ENCODE measurements around the gene EXTL2. TPM values are rescaled to one million over a fixed set of nuclear protein-coding genes. Genes with fewer than 3 reads are reported as not detected.
A peak's percentile ranks its signal among the peaks of the same experiment; 100 is the strongest.
"Not testable (repeated sequence)": the region's sequence is repeated elsewhere in the genome, so short reads cannot be mapped to it uniquely, and the experiment has no call there.

The EXTL2 gene
- total and polyA plus RNA-seq, 5 donors: 7.6 to 12.0 (median 9.6) TPM

DNA sequence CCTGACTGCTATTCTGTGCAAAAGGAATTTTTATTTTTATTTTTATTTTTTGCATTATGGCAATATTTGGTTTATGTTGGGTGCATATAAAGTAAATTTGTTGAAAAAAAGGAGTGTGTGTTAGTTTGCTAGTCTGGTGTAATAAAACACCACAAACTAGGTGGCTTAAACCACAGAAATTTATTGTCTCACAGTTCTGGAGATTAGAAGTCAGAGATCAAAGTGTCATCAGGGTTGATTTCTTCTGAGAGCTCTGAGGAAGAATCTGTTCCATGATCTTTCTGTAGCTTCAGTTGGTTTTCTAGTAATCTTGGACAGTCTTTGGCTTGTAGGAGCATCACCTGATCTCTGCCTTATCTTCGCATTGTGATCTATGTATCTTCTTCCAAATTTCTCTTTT is 7.7 kb upstream of the EXTL2 start:
- H3K4me1 ChIP-seq (ENCODE audit: control insufficient read depth, insufficient read depth, low read length): peaks cover 1% of the 10 kb centered on the region
- no peaks in the 10 kb centered on the region for H3K27me3 ChIP-seq (ENCODE audit: control insufficient read depth, insufficient read depth)
- WGBS: 98% methylated on average over 1 of the region's 1 CpG
- intact Hi-C loops (cut with DNase I): no loop called here
- ATAC-seq: no peak
- no peak overlapping the region for H3K4me3 ChIP-seq (ENCODE audit: low read length)
- DNase-seq: no peak
- H3K9me3 ChIP-seq (ENCODE audit: control insufficient read depth, low read length): no peaks in the 10 kb centered on the region
- no peak overlapping the region for H3K27ac ChIP-seq (ENCODE audit: low read length)

DNA sequence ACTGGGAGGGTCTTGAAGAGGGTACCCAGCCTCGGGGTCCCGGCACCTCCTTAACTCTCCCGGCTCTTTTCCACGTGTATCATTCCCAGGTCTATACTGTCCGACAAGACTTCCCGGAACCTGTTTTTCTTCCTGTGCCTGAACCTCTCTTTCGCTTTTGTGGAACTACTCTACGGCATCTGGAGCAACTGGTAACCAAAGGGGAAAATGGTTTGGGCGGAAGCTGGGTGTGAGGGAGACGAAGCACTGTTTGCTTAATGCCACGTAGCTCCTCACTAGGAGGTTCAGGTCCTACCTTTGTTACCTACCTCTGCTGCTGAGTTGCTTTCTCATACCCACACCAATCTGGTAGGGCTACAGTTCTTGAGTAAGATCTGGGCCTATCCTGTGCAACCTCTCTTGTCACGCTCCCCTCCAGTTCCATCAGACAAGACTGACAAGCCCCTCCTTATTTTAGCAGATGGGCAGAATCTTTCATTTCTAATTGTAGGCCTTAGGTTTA is 1.9 kb upstream of the EXTL2 start:
- 1% methylated on average over 12 of the region's 12 CpGs for WGBS
- no peak for DNase-seq
- Histone ChIP-seq H3K27me3 (ENCODE audit: control insufficient read depth, insufficient read depth) (no peaks in the 10 kb centered on the region), H3K4me1 (ENCODE audit: control insufficient read depth, insufficient read depth, low read length) (no peaks in the 10 kb centered on the region), H3K27ac (ENCODE audit: low read length) (peak overlapping the region; percentile 85), H3K4me3 (ENCODE audit: low read length) (peak overlapping the region; percentile 91), H3K9me3 (ENCODE audit: control insufficient read depth, low read length) (no peaks in the 10 kb centered on the region)
- intact Hi-C loops (cut with DNase I): no loop called here
- ATAC-seq: peak; percentile 1 to 14

DNA sequence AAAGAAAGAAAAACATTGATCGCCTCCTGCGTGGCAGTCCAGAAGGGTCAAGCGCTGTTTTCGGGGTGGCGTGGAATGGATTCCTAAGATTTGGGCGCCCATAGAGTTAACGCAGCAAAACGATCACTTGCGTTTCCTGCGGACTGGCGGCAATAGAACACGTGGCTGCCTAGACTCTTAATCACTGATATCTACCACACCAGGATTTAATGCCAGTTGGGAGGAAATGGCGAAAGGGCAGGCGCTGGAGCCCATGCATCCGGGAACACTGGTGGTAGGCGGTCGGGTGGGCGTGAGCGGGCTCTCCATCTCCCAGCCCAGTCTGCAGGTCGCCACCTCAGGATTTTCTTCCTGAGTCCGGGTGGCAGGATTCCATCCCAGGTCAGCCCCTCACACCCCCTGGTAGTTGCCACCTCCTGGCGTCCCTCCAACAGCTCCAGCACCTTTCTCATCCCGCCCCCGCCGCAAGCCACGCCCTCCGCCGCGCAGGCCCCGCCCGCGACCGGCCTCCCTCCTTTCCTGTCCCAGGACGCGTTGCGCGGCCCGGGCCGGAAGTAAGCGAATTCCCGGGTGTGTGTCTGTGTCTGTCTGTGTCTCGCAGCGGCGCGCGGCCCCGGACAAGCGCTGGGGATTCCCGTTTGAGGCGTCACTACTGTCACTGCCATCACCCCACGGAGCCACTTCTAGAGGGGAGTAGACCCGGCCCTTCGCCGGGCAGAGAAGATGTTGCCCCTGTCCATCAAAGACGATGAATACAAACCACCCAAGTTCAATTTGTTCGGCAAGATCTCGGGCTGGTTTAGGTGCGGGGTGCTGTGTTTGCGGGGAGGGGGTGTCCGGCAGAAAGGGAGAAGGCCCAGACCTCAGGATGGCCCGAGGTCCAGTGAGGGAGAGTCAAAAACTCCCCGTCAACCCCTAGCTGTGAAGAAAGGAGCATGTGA is 1.2 kb upstream of the EXTL2 start, which contains the start of gene SLC30A7:
SLC30A7 (plus strand) TSS at position 551 of the 941 bp plus-strand sequence; CDS start at position 724, 173 bp downstream.
- no peaks in the 10 kb centered on the region for H3K27me3 ChIP-seq (ENCODE audit: control insufficient read depth, insufficient read depth)
- H3K9me3 ChIP-seq (ENCODE audit: control insufficient read depth, low read length): no peaks in the 10 kb centered on the region
- peak within 1 kb of the TSS; percentile 99 for H3K27ac ChIP-seq (ENCODE audit: low read length)
- DNase-seq (peak; percentile 95 to 99 (median 99)), ATAC-seq (peak; percentile 97 to 98)
- under 1% methylated on average over 62 of the region's 62 CpGs for WGBS
- no peaks in the 10 kb centered on the region for H3K4me1 ChIP-seq (ENCODE audit: control insufficient read depth, insufficient read depth, low read length)
- intact Hi-C loops (cut with DNase I): no loop called here
- peak within 1 kb of the TSS; percentile 91 for H3K4me3 ChIP-seq (ENCODE audit: low read length)

DNA sequence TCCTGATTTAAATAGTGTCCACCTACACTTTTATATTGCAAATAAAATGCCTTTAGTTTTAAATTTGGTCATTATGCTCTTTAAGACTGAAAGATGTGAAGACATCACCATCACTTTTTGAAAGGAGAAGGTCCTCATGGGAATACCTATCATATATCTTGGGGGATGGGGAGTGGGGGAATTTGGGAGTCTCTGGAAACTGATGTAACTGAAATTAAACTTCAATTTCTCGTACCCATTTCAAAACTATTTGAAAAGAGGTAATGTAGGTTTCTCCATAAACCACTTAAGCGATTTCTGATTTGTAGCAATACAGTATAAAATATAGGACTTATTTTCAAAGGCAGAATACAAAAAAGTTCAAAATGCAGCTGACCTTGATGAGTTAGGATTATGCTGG is 924 bp downstream of the EXTL2 start:
- 35% methylated on average over 2 of the region's 2 CpGs for WGBS
- no peak for ATAC-seq
- intact Hi-C loops (cut with DNase I): no loop called here
- Histone ChIP-seq H3K4me3 (ENCODE audit: low read length) (peak overlapping the region; percentile 91), H3K4me1 (ENCODE audit: control insufficient read depth, insufficient read depth, low read length) (no peaks in the 10 kb centered on the region), H3K9me3 (ENCODE audit: control insufficient read depth, low read length) (no peaks in the 10 kb centered on the region), H3K27me3 (ENCODE audit: control insufficient read depth, insufficient read depth) (no peaks in the 10 kb centered on the region), H3K27ac (ENCODE audit: low read length) (no peak overlapping the region)
- DNase-seq: no peak

DNA sequence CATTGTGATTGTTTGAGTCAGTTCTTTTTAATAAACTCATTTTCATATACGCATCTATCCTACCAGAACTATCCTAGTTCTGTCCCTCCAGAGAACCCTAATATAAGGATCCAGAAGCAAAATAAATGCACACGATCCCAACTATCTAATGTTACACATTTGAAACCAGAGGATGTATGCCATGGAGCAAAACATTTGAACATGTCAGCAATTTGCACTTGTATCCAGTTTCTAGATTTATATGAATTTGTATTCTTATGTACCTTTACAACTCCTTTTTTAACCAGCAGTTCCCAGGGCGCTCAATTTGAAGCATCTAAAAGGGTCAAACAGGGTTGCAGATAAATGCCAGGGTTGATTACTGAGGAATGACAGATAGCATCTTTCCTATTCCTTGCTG is 2.1 kb downstream of the EXTL2 start:
- 94% methylated on average over 3 of the region's 3 CpGs for WGBS
- H3K4me3 ChIP-seq (ENCODE audit: low read length): no peak overlapping the region
- no peaks in the 10 kb centered on the region for H3K27me3 ChIP-seq (ENCODE audit: control insufficient read depth, insufficient read depth)
- H3K27ac ChIP-seq (ENCODE audit: low read length): no peak overlapping the region
- H3K4me1 ChIP-seq (ENCODE audit: control insufficient read depth, insufficient read depth, low read length): no peaks in the 10 kb centered on the region
- DNase-seq (no peak), ATAC-seq (no peak)
- H3K9me3 ChIP-seq (ENCODE audit: control insufficient read depth, low read length): no peaks in the 10 kb centered on the region
- intact Hi-C loops (cut with DNase I): no loop called here

DNA sequence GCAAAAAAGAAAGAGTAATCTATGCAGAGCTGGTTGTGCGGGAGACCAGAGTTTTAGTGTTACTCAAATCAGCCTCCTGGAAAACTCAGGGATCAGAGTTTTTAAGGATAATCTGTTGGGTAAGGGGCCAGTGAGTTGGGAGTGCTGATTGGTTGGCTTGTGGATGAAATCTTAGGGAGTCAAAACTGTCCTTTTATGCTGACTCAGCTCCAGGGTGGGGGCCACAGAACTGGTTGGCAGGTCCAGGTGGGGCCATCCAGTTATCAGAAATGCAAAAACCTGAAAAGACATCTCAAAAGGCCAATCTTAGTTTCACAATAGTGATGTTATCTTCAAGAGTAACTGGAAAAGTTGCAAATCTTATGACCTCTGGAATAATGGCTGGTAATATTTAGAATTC is 3.3 kb downstream of the EXTL2 start:
- 97% methylated on average over 1 of the region's 1 CpG for WGBS

DNA sequence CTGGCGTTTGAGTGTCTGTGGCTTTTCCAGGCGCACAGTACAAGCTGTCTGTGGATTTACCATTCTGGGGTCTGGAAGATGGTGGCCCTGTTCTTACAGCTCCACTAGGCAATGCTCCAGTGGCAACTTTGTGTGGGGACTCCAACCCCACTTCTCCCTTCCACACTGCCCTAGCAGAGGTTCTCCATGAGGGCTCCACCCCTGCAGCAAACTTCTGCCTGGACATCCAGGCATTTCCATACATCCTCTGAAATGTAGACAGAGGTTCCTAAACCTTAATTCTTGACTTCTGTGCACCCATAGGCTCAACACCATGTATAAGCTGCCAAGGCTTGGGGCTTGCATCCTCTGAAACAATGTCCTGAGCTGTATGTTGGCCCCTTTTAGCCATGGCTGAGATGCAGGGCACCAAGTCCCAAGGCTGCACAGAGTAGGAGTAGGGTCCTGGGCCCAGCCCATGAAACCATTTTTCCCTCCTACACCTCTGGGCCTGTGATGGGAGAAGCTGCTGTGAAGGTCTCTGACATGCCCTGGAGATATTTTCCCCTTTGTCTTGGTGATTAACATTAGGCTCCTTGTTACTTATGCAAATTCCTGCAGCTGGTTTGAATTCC is 4.7 kb downstream of the EXTL2 start:
- intact Hi-C loops (cut with DNase I); H3K4me3 ChIP-seq (ENCODE audit: low read length); H3K27ac ChIP-seq (ENCODE audit: low read length); ATAC-seq; DNase-seq; H3K4me1 ChIP-seq (ENCODE audit: control insufficient read depth, insufficient read depth, low read length); H3K9me3 ChIP-seq (ENCODE audit: control insufficient read depth, low read length); H3K27me3 ChIP-seq (ENCODE audit: control insufficient read depth, insufficient read depth): not testable (repeated sequence)
- 99% methylated on average over 2 of the region's 2 CpGs for WGBS

More for the DNA sequence above, 3.3 kb downstream of the EXTL2 start:
- DNase-seq (no peak), ATAC-seq (no peak)
- Histone ChIP-seq H3K9me3 (ENCODE audit: control insufficient read depth, low read length) (no peaks in the 10 kb centered on the region), H3K27ac (ENCODE audit: low read length) (no peak overlapping the region), H3K4me1 (ENCODE audit: control insufficient read depth, insufficient read depth, low read length) (no peaks in the 10 kb centered on the region), H3K4me3 (ENCODE audit: low read length) (no peak overlapping the region), H3K27me3 (ENCODE audit: control insufficient read depth, insufficient read depth) (no peaks in the 10 kb centered on the region)
- intact Hi-C loops (cut with DNase I): no loop called here

DNA sequence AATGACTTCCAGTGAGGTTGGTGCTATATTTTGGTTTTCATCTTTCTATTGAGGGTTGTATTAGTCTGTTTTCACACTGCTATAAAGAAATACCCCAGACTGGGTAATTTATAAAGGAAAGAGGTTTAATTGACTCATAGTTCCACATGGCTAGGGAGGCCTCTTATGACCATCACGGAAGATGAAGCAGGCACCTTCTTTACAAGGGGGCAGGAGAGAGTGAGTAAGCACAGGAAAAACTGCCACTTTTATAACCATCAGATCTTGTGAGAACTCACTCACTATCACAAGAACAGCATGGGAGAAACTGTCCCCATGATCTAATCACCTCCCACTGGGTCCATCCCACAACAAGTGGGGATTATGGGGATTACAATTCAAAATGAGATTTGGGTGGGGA is 5.6 kb downstream of the EXTL2 start:
- H3K27ac ChIP-seq (ENCODE audit: low read length); ATAC-seq; DNase-seq; H3K4me3 ChIP-seq (ENCODE audit: low read length); H3K9me3 ChIP-seq (ENCODE audit: control insufficient read depth, low read length); intact Hi-C loops (cut with DNase I); H3K27me3 ChIP-seq (ENCODE audit: control insufficient read depth, insufficient read depth); H3K4me1 ChIP-seq (ENCODE audit: control insufficient read depth, insufficient read depth, low read length): not testable (repeated sequence)
- WGBS: 95% methylated on average over 1 of the region's 1 CpG

DNA sequence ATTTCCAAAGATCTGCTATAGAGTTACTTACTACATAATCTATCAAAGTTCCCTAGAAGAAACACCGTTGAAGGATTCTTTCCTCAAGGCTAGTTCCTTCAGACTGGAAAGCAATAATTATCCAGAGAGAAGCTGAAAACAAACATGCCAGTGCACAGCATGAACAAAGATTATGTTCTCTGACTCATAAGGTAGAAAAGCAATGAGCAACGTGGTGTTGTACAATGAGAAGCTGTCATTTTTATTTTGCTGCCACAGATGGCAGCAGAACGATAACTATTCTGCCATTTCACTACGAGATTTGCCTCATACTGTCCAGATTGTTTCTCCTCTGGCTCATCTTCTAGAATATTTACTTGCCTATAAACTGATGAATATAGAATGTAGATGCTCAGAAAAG is 10.7 kb downstream of the EXTL2 start:
- H3K4me3 ChIP-seq (ENCODE audit: low read length): no peak overlapping the region
- no peak for DNase-seq
- no peaks in the 10 kb centered on the region for H3K4me1 ChIP-seq (ENCODE audit: control insufficient read depth, insufficient read depth, low read length)
- no peaks in the 10 kb centered on the region for H3K9me3 ChIP-seq (ENCODE audit: control insufficient read depth, low read length)
- no peaks in the 10 kb centered on the region for H3K27me3 ChIP-seq (ENCODE audit: control insufficient read depth, insufficient read depth)
- 67% methylated on average over 4 of the region's 4 CpGs for WGBS
- ATAC-seq: no peak
- no peak overlapping the region for H3K27ac ChIP-seq (ENCODE audit: low read length)
- intact Hi-C loops (cut with DNase I): no loop called here

DNA sequence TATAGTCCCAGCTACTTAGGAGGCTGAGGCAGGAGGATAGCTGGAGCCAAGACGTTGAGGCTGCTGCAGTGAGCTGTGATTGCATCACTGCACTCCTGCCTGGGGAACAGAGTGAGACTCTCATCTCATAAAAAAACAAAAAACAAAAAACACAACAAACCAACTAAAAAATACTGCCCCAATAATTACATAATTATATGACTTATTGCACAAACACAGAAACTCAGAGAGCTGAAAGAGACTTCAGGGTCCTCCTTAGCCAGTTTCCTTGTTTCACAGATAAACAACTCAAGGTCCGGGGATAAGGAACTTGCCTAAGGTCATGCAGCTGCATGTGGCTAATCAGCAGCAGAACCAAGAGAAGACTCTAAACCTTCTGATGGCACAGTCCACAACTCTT is 11.9 kb downstream of the EXTL2 start:
- Histone ChIP-seq H3K27ac (ENCODE audit: low read length) (no peak overlapping the region), H3K4me1 (ENCODE audit: control insufficient read depth, insufficient read depth, low read length) (no peaks in the 10 kb centered on the region), H3K4me3 (ENCODE audit: low read length) (no peak overlapping the region), H3K27me3 (ENCODE audit: control insufficient read depth, insufficient read depth) (no peaks in the 10 kb centered on the region), H3K9me3 (ENCODE audit: control insufficient read depth, low read length) (no peaks in the 10 kb centered on the region)
- peak in 1 of 3 donors; percentile 33 for DNase-seq
- WGBS: 61% methylated on average over 2 of the region's 2 CpGs
- no peak for ATAC-seq
- intact Hi-C loops (cut with DNase I): no loop called here

DNA sequence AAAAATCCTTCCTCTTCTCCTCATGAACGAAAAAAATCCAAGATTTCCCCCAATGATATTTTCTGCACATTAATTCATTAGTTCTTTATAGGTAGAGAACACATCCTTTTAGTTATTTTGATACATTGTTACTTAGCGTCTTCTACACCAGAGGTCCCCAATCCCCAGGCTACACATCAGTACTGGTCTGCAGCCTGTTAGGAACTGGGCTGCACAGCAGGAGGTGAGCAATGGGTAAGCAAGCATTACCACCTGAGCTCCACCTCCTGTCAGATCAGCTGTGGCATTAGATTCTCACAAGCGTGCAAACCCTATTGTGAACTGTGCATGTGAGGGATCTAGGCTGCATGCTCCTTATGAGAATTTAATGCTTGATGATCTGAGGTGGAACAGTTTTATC is 13.0 kb downstream of the EXTL2 start:
- DNase-seq (no peak), ATAC-seq (no peak)
- WGBS: 91% methylated on average over 3 of the region's 3 CpGs
- intact Hi-C loops (cut with DNase I): no loop called here
- Histone ChIP-seq H3K27ac (ENCODE audit: low read length) (no peak overlapping the region), H3K9me3 (ENCODE audit: control insufficient read depth, low read length) (no peaks in the 10 kb centered on the region), H3K27me3 (ENCODE audit: control insufficient read depth, insufficient read depth) (no peaks in the 10 kb centered on the region), H3K4me3 (ENCODE audit: low read length) (no peak overlapping the region), H3K4me1 (ENCODE audit: control insufficient read depth, insufficient read depth, low read length) (no peaks in the 10 kb centered on the region)
